HepG2 (cell line): ENCODE measurements around the gene CHKB. TPM values are rescaled to one million over a fixed set of nuclear protein-coding genes. Genes with fewer than 3 reads are reported as not detected.
A peak's percentile ranks its signal among the peaks of the same experiment; 100 is the strongest.

Experiments used
- BHLHE40 ChIP-seq: IDR thresholded peaks from 2 replicates; pipeline ENCODE4 v1.6.1; 2011; ENCODE audit warnings: low read length, improper control_type of control experiment
- E2F2 ChIP-seq: sonication (generic); formaldehyde crosslinking; IDR thresholded peaks from 2 replicates; pipeline ENCODE4 v1.4.0; 2020; ENCODE audit warnings: missing genetic modification reagents, borderline replicate concordance
- EP300 ChIP-seq, 3 experiments: sonication (generic) in 1 of 3; formaldehyde crosslinking in 1 of 3; IDR thresholded peaks; 2 replicates each; pipeline versions ENCODE4 v1.5.1 to v1.6.1; 2011 to 2020; ENCODE audit warnings: low read depth in 2 of 3, low read length in 2 of 3, borderline replicate concordance in 1 of 3, improper control_type of control experiment in 1 of 3, mild to moderate bottlenecking in 1 of 3, missing genetic modification reagents in 1 of 3, moderate library complexity in 1 of 3
- FOXP4 ChIP-seq: sonication (generic); formaldehyde crosslinking; IDR thresholded peaks from 2 replicates; pipeline ENCODE4 v1.4.0; 2020; ENCODE audit warnings: missing genetic modification reagents
- IKZF5 ChIP-seq: IDR thresholded peaks from 2 replicates; pipeline ENCODE4 v1.6.1; 2018; ENCODE audit warnings: missing genetic modification reagents, mild to moderate bottlenecking, missing compliant biosample characterization
- KIAA2018 ChIP-seq: sonication (generic); formaldehyde crosslinking; IDR thresholded peaks from 2 replicates; pipeline ENCODE4 v1.5.0; 2020; ENCODE audit warnings: mild to moderate bottlenecking, missing genetic modification reagents, borderline replicate concordance
- KLF9 ChIP-seq: IDR thresholded peaks from 2 replicates; pipeline ENCODE4 v1.6.1; 2016; ENCODE audit warnings: low read depth
- MIXL1 ChIP-seq: IDR thresholded peaks from 2 replicates; pipeline ENCODE4 v1.6.1; 2016
- NFRKB ChIP-seq: fragments of 450-650 bp; IDR thresholded peaks from 2 replicates; pipeline ENCODE4 v1.6.1; 2017
- SIN3A ChIP-seq: IDR thresholded peaks from 2 replicates; pipeline ENCODE4 v1.6.1; 2011; ENCODE audit warnings: low read depth, mild to moderate bottlenecking, control low read depth, low read length, borderline replicate concordance
- SUZ12 ChIP-seq: fragments of 150-350 bp; IDR thresholded peaks from 2 replicates; pipeline ENCODE4 v1.6.1; 2014; ENCODE audit warnings: low read depth, low read length
- YEATS4 ChIP-seq: sonication (generic); formaldehyde crosslinking; IDR thresholded peaks from 2 replicates; pipeline ENCODE4 v1.4.0; 2020; ENCODE audit warnings: missing genetic modification reagents, borderline replicate concordance
- ZNF124 ChIP-seq: sonication (generic); formaldehyde crosslinking; IDR thresholded peaks from 2 replicates; pipeline ENCODE4 v1.4.0; 2020; ENCODE audit warnings: missing genetic modification reagents
- ZNF317 ChIP-seq: sonication (generic); formaldehyde crosslinking; IDR thresholded peaks from 2 replicates; pipeline ENCODE4 v1.5.0; 2020; ENCODE audit warnings: mild to moderate bottlenecking, missing genetic modification reagents
- ZNF552 ChIP-seq: sonication (generic); formaldehyde crosslinking; IDR thresholded peaks from 2 replicates; pipeline ENCODE4 v1.9.0; 2022; ENCODE audit warnings: missing genetic modification reagents, mild to moderate bottlenecking, borderline replicate concordance
- polyA plus RNA-seq, 8 experiments: library from polyadenylated mRNA; depleted of rRNA in 3 of 8; stranded (reverse) in 7 of 8; unstranded in 1 of 8; fragments of >200 nt; fragmentation: Illumina TruSeq in 4 of 8; extraction: Trizol in 4 of 8; gene quantifications; 2 replicates each; pipeline versions ENCODE4 v1.2.1 to v1.2.3, GENCODE V29; 2011 to 2016; ENCODE audit warnings: low read depth in 4 of 8, missing spikeins in 1 of 8, mixed read lengths in 1 of 8; ENCODE audit not compliant: insufficient read depth in 1 of 8
- total RNA-seq, 5 experiments: library from RNA; depleted of rRNA; stranded (reverse); fragments of >200 nt; fragmentation: Illumina TruSeq; extraction: Trizol; gene quantifications; 2 replicates each; pipeline ENCODE4 v1.2.3, GENCODE V29; 2016; ENCODE audit warnings: low read depth in 1 of 5

Gene CHKB
- total and polyA plus RNA-seq, 2 of the 13 experiments (the other 11 are each of a cell fraction or from before 2014, with no cell fraction given): 24.5 to 42.7 TPM

GRCh38 chr22:50599816-50600455, 17.3 kb upstream of the CHKB start (continued):
- TF ChIP-seq FOXP4 (CRISPR knock-in tag) (peak; percentile 76), NFRKB (no peak), ZNF317 (peak; percentile 90), KIAA2018 (CRISPR knock-in tag) (no peak), KLF9 (peak; percentile 79; the same call in 1 of the 2 replicates), ZNF124 (CRISPR knock-in tag) (peak; percentile 98), SUZ12 (no peak), IKZF5 (peak; percentile 99), E2F2 (CRISPR knock-in tag) (peak; percentile 99; the same call in 1 of the 2 replicates), EP300 (IDR thresholded peaks at IDR 0.05; ENCODE audit: low read depth in 2 of 2, low read length in 2 of 2) (no peak), EP300 (CRISPR knock-in tag; IDR thresholded peaks at IDR 0.05; ENCODE audit: borderline replicate concordance) (peak; percentile 69), SIN3A (peak; percentile 100), ZNF552 (CRISPR knock-in tag) (peak; percentile 96), YEATS4 (CRISPR knock-in tag) (peak; percentile 92), MIXL1 (CRISPR knock-in tag) (peak; percentile 94), BHLHE40 (no peak)
